Left ventricle myocardium inferior (tissue), 1 donor: Measurements from ENCODE around the gene PEX16. TPM values are rescaled to one million over a fixed set of nuclear protein-coding genes. Genes with fewer than 3 reads are reported as not detected.

Experiments used
- DNase-seq: peaks from one replicate; pipeline ENCODE4 v3.0.0-alpha.2; 2020
- H3K27ac ChIP-seq: fragments of 200-600 bp; replicated peaks from 2 replicates; pipeline ENCODE4 v1.8.0; 2021
- H3K27me3 ChIP-seq: fragments of 200-600 bp; 2 replicates; pipeline ENCODE4 v1.8.0; 2021; ENCODE audit warnings: low read depth
- H3K36me3 ChIP-seq: fragments of 200-600 bp; 2 replicates; pipeline ENCODE4 v1.8.0; 2021
- H3K4me1 ChIP-seq: fragments of 200-600 bp; 2 replicates; pipeline ENCODE4 v1.8.0; 2021
- H3K4me3 ChIP-seq: fragments of 200-600 bp; 2 replicates; pipeline ENCODE4 v1.8.0; 2021; ENCODE audit warnings: mild to moderate bottlenecking, moderate library complexity
- H3K9me3 ChIP-seq: fragments of 200-600 bp; replicated peaks from 2 replicates; pipeline ENCODE4 v1.8.0; 2021
- intact Hi-C: fragments of 100-400 bp; cut with micrococcal nuclease; formaldehyde crosslinking; loops from one replicate; pipeline ENCODE4 v1.11.0; 2022
- total RNA-seq: library from RNA; stranded (reverse); fragmentation: NEBNext Ultra II Directional; extraction: Animal tissue kit (Norgen Biotek cat#: 25700); gene quantifications from one replicate; pipeline ENCODE4 v1.2.1, GENCODE V29; 2021
- TF ChIP-seq, protein P1 (sequence below): fragments of 200-600 bp; IDR thresholded peaks from 2 replicates; pipeline ENCODE4 v1.8.0; 2021; ENCODE audit warnings: antibody characterized with exemption, mild to moderate bottlenecking, borderline replicate concordance
- donor health status: DM: no; HTN: yes; CAD: no; lungs with severe emphysema.

The PEX16 gene
- total RNA-seq, 1 donor from 2014 or later = 10.9 TPM

DNA sequence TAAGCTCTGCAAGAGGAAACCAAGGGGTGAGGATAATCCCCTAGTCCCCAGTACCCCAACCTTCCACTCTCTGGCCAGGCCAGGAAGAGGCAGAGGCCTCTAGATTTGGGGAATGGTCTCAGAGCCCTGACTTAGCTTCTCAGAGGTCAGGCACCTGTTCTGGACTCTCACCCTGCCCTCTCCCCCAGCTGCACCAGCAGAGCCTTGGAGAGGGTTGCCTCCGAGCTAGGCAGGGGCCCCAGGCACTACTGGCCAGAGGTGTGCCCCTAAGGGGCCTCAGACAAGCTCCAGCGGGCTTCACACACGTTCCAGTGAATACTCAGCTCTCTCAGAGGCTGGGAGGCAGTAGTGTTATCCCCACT, 18.6 kb downstream of the PEX16 start:
- TF ChIP-seq, protein P1, sequence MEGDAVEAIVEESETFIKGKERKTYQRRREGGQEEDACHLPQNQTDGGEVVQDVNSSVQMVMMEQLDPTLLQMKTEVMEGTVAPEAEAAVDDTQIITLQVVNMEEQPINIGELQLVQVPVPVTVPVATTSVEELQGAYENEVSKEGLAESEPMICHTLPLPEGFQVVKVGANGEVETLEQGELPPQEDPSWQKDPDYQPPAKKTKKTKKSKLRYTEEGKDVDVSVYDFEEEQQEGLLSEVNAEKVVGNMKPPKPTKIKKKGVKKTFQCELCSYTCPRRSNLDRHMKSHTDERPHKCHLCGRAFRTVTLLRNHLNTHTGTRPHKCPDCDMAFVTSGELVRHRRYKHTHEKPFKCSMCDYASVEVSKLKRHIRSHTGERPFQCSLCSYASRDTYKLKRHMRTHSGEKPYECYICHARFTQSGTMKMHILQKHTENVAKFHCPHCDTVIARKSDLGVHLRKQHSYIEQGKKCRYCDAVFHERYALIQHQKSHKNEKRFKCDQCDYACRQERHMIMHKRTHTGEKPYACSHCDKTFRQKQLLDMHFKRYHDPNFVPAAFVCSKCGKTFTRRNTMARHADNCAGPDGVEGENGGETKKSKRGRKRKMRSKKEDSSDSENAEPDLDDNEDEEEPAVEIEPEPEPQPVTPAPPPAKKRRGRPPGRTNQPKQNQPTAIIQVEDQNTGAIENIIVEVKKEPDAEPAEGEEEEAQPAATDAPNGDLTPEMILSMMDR = no peak
- peak overlapping the region; percentile 73 for H3K4me3 ChIP-seq
- no peak for DNase-seq
- intact Hi-C loops = no loop called here
- H3K27ac ChIP-seq = peak overlapping the region; percentile 65
- peaks cover 31% of the 10 kb centered on the region for H3K4me1 ChIP-seq
- no peaks in the 10 kb centered on the region for H3K27me3 ChIP-seq
- H3K36me3 ChIP-seq = peaks cover 6% of the 10 kb centered on the region
- no peaks in the 10 kb centered on the region for H3K9me3 ChIP-seq

DNA sequence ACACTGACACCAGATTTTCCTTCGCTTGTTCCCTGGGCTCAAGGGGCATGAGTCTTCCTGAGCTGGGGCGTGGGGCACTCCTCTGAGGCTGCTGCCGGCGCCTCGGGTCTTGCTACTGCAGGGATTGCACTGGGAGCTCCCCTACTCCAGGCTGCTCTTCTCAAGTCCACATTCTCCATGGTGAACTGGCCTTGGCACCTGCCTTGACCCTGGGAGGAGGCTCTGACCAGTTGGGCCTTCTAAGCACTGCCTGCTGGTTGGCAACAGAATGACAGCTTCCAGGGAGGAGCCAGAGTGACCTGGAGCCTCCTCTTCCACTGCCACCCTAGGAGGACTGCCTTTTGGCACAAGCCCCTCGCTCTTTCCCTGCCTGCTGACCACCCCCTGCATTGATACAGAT, 20.1 kb downstream of the PEX16 start:
- intact Hi-C loops = no loop called here
- Histone ChIP-seq H3K27ac (no peak overlapping the region), H3K4me1 (peaks cover 34% of the 10 kb centered on the region), H3K36me3 (peaks cover under 1% of the 10 kb centered on the region), H3K27me3 (no peaks in the 10 kb centered on the region), H3K4me3 (no peak overlapping the region), H3K9me3 (no peaks in the 10 kb centered on the region)
- DNase-seq = no peak
- TF ChIP-seq, protein P1 = no peak

DNA sequence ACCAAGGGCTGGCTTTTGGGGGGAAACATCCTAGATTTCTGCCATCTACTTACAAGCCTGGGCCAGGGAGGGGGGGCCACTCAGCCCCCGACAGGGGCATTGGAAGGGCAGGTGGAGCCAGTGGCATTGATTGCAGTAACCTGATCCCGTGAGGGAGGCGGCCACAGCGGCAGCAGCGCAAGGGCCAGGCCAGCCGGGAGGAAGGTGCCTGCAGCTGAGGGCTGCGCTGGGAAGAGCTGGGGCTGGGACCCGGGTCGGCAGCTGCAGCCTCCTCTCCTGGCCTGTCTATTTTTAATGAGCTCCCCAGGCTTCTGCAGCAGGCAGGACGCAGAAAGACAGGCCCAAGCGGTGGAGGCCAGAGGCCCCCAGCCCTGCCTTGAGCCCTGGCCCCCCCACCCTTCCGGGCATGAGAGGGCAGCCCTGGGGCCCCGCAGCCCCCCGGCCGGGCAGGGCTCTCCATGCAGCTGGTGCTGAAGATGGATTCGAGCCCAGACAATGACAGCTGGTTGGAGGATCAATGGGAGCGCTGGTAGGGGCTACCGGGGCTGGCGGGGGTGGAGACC, 21.2 kb downstream of the PEX16 start:
- DNase-seq = no peak
- peaks cover 36% of the 10 kb centered on the region for H3K4me1 ChIP-seq
- H3K27ac ChIP-seq = no peak overlapping the region
- no peaks in the 10 kb centered on the region for H3K36me3 ChIP-seq
- H3K27me3 ChIP-seq = no peaks in the 10 kb centered on the region
- intact Hi-C loops = no loop called here
- no peaks in the 10 kb centered on the region for H3K9me3 ChIP-seq
- TF ChIP-seq, protein P1 = no peak
- H3K4me3 ChIP-seq = no peak overlapping the region

DNA sequence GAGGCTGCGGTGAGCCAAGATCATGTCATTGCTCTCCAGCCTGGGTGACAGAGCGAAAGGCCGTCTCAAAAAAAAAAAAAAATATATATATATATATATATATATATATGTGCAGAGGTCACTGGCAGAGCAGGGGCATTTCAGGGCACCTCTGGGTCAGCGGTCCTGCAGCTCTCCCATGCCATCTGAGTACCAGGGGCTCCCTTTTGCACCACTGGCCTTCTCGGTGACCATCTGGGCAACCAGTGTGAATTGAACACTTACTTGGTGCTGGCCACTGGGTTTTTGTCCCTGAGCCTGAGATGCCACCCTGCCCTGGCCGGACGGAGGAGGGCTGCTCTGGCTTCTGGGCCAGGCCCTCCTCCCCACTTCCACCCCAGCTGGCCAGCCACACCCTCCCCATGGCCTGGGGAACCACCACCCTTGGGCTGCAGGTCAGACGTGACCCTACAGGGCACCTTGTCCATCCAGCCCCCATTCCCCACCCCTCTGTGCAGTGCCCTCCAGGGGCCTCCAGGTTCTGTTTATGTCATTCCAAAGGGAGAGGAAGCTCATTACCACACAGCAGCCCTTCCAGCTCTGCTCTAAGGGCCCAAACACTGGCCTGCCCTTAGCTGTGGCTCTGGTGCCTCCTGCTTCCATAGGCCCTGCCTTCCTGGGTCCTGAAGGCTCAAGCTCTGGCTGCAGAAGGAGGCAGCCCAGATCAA, 22.0 kb downstream of the PEX16 start:
- no peak overlapping the region for H3K27ac ChIP-seq
- intact Hi-C loops = no loop called here
- H3K9me3 ChIP-seq = no peaks in the 10 kb centered on the region
- no peak for DNase-seq
- H3K36me3 ChIP-seq = no peaks in the 10 kb centered on the region
- no peak overlapping the region for H3K4me3 ChIP-seq
- TF ChIP-seq, protein P1 = no peak
- peaks cover 28% of the 10 kb centered on the region for H3K4me1 ChIP-seq
- no peaks in the 10 kb centered on the region for H3K27me3 ChIP-seq

DNA sequence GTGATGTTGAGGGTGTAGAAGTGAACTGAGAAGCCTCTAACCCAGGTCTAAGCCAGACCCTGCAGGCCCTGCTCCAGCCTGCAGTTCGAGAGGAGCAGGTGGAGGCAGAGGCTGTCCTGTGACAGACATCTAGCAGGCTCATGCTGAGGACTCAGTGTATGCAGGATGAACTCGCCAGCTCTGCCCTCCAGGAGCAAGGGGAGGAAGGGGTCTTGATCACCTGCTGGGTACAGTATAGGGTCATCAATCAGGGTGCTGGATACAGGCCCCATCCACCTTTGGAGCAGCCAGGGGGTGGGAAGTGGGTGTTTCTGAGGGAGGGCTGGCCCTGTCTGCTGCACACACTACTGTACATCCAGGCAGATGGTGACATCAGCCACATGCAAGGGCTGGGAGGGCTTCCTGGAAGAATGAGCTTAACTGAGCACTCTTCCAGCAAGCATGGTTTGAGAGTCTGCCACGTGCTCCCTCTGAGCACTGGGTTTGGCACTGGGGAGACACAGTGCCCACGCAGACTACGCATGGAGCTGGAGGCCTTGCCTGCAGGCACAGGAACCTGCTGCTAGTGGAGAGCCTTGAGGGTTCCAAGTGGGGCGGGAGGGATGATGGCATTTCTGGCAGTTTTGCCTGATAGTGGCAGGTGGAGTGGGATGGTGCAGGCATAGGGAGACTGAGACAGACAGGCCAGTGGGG, 23.0 kb downstream of the PEX16 start:
- H3K27ac ChIP-seq = no peak overlapping the region
- H3K4me3 ChIP-seq = no peak overlapping the region
- intact Hi-C loops = no loop called here
- no peaks in the 10 kb centered on the region for H3K36me3 ChIP-seq
- H3K9me3 ChIP-seq = no peaks in the 10 kb centered on the region
- H3K4me1 ChIP-seq = peaks cover 21% of the 10 kb centered on the region
- TF ChIP-seq, protein P1 = no peak
- no peaks in the 10 kb centered on the region for H3K27me3 ChIP-seq
- no peak for DNase-seq
